ENCODE results near the gene CPT2. TPM values are rescaled to one million over a fixed set of nuclear protein-coding genes. Genes with fewer than 3 reads are reported as not detected.

The CPT2 gene
- total and polyA plus RNA-seq, 2 of the 13 experiments (the other 11 are each of a cell fraction or from before 2014, with no cell fraction given) = 12.6 to 14.6 TPM

DNA sequence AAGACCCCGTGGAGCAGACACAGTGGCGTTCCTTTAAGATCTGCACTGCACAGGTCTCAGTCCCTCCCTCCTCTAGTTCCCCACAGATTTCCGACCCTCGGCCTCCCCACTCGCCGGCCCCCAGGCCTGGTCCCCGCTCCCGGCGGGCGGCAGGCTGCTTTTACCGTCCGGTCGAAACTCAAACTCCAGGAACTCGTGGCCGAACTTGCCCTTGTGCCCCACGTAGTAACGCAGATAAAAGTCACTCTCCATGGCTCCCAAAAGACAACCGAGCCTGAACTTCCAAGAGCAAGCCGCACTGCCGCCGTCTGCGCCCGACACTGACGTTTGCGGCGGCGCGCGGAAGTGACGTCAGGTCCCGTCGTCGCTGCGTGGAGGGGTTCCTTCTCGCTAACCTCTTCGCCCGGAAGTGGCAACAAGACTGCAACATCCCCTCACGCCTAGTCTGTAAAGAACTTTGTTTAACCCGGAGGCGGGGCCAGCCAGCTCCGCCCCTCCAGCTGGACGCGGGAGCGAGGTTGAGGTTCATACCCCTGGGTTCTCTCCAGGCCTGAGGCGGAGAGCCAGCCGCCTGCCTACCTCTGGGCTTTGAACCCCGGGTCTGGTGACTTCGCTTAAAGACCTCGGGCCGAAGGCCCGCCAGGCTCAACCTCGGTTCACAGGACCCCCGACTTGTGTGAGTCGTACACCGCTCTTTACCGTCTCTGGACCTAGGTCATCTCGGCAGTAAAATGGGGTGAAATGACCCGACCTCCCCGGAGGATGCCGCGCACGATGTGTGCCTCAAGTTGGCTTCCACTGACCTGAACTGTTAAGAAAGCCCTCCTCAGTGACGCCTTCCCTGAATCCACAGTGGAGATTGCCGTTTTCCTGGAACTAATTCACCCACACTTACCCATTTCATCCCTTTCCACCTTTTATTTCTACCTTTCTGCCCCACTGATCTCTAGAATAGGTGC, 41.9 kb downstream of the CPT2 start, which contains the start of gene MAGOH (continued):
- TF ChIP-seq, protein P1, sequence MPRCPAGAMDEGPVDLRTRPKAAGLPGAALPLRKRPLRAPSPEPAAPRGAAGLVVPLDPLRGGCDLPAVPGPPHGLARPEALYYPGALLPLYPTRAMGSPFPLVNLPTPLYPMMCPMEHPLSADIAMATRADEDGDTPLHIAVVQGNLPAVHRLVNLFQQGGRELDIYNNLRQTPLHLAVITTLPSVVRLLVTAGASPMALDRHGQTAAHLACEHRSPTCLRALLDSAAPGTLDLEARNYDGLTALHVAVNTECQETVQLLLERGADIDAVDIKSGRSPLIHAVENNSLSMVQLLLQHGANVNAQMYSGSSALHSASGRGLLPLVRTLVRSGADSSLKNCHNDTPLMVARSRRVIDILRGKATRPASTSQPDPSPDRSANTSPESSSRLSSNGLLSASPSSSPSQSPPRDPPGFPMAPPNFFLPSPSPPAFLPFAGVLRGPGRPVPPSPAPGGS (CRISPR knock-in tag; IDR thresholded peaks at IDR 0.05) = no peak; the same call in 1 of the 2 replicates
- TF ChIP-seq ERF (CRISPR knock-in tag; IDR thresholded peaks at IDR 0.05) = peak; percentile 93
- TF ChIP-seq TSC22D2 (CRISPR knock-in tag; IDR thresholded peaks at IDR 0.05; ENCODE audit: borderline replicate concordance) = no peak
- TF ChIP-seq NCOR1 (IDR thresholded peaks at IDR 0.05; ENCODE audit: borderline replicate concordance, low read length) = no peak
- TF ChIP-seq ZNF556 (CRISPR knock-in tag; IDR thresholded peaks at IDR 0.05; ENCODE audit: borderline replicate concordance) = peak; percentile 59; the same call in 1 of the 2 replicates
- TF ChIP-seq, protein P2, sequence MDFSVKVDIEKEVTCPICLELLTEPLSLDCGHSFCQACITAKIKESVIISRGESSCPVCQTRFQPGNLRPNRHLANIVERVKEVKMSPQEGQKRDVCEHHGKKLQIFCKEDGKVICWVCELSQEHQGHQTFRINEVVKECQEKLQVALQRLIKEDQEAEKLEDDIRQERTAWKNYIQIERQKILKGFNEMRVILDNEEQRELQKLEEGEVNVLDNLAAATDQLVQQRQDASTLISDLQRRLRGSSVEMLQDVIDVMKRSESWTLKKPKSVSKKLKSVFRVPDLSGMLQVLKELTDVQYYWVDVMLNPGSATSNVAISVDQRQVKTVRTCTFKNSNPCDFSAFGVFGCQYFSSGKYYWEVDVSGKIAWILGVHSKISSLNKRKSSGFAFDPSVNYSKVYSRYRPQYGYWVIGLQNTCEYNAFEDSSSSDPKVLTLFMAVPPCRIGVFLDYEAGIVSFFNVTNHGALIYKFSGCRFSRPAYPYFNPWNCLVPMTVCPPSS (IDR thresholded peaks at IDR 0.05) = no peak
- TF ChIP-seq ZNF879 (CRISPR knock-in tag; IDR thresholded peaks at IDR 0.05) = no peak
- TF ChIP-seq ZFP36L2 (CRISPR knock-in tag; IDR thresholded peaks at IDR 0.05) = no peak
- TF ChIP-seq ZNF383 (CRISPR knock-in tag; IDR thresholded peaks at IDR 0.05; ENCODE audit: borderline replicate concordance) = no peak
- no peak for TF ChIP-seq HHEX (CRISPR knock-in tag; IDR thresholded peaks at IDR 0.05)
- TF ChIP-seq ARNT (IDR thresholded peaks at IDR 0.05) = no peak
- peak; percentile 78 for TF ChIP-seq POLR2AphosphoS5 (IDR thresholded peaks at IDR 0.05; ENCODE audit: low read depth, low read length)
- TF ChIP-seq ZNF138 (CRISPR knock-in tag; IDR thresholded peaks at IDR 0.05; ENCODE audit: low read depth) = no peak
- TF ChIP-seq, protein P3, sequence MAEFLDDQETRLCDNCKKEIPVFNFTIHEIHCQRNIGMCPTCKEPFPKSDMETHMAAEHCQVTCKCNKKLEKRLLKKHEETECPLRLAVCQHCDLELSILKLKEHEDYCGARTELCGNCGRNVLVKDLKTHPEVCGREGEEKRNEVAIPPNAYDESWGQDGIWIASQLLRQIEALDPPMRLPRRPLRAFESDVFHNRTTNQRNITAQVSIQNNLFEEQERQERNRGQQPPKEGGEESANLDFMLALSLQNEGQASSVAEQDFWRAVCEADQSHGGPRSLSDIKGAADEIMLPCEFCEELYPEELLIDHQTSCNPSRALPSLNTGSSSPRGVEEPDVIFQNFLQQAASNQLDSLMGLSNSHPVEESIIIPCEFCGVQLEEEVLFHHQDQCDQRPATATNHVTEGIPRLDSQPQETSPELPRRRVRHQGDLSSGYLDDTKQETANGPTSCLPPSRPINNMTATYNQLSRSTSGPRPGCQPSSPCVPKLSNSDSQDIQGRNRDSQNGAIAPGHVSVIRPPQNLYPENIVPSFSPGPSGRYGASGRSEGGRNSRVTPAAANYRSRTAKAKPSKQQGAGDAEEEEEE (CRISPR knock-in tag; IDR thresholded peaks at IDR 0.05; ENCODE audit: borderline replicate concordance) = no peak
- TF ChIP-seq GZF1 (CRISPR knock-in tag; IDR thresholded peaks at IDR 0.05) = no peak
- TF ChIP-seq, protein P4, sequence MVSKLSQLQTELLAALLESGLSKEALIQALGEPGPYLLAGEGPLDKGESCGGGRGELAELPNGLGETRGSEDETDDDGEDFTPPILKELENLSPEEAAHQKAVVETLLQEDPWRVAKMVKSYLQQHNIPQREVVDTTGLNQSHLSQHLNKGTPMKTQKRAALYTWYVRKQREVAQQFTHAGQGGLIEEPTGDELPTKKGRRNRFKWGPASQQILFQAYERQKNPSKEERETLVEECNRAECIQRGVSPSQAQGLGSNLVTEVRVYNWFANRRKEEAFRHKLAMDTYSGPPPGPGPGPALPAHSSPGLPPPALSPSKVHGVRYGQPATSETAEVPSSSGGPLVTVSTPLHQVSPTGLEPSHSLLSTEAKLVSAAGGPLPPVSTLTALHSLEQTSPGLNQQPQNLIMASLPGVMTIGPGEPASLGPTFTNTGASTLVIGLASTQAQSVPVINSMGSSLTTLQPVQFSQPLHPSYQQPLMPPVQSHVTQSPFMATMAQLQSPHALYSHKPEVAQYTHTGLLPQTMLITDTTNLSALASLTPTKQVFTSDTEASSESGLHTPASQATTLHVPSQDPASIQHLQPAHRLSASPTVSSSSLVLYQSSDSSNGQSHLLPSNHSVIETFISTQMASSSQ (IDR thresholded peaks at IDR 0.05; ENCODE audit: low read depth) = peak; percentile 23; the same call in 1 of the 2 replicates
- TF ChIP-seq, protein P4 (CRISPR knock-in tag; IDR thresholded peaks at IDR 0.05; ENCODE audit: borderline replicate concordance) = peak; percentile 71; the same call in 1 of the 2 replicates
